MCF 10A (cell line): ENCODE measurements around the gene SEMA3C. TPM values are rescaled to one million over a fixed set of nuclear protein-coding genes. Genes with fewer than 3 reads are reported as not detected.
A peak's percentile ranks its signal among the peaks of the same experiment; 100 is the strongest.

Experiments used
- BruUV-seq: library from RNA; stranded (reverse); fragments of 400-500 nt; replicated peaks from 2 replicates; lab custom pipeline; 2021; lab: Mats Ljungman, UMichigan
- CTCF ChIA-PET: fragments of 300-600 bp; sonication (Branson Sonifier 250); formaldehyde crosslinking; extraction: SDS; loops from one replicate; lab custom pipeline; 2021; ENCODE audit warnings: antibody characterized with exemption, inconsistent platforms; lab: Yijun Ruan, JAX
- POLR2A ChIA-PET: fragments of 300-600, 350-650 bp; sonication (Branson Sonifier 250); formaldehyde crosslinking; extraction: SDS; loops from one replicate; lab custom pipeline; 2020; ENCODE audit warnings: antibody characterized with exemption, inconsistent platforms; lab: Yijun Ruan, JAX
- DNase-seq: peaks from one replicate; pipeline ENCODE4 v3.0.0-alpha.2; 2018; ENCODE audit not compliant: unreplicated experiment
- H3K27ac Mint-ChIP-seq: one replicate; pipeline ENCODE4 v1.8.0; 2022; ENCODE audit warnings: mild to moderate bottlenecking, low read depth, mixed read lengths; ENCODE audit not compliant: unreplicated experiment
- H3K27me3 Mint-ChIP-seq: one replicate; pipeline ENCODE4 v1.8.0; 2022; ENCODE audit warnings: mixed read lengths; ENCODE audit not compliant: insufficient read depth, unreplicated experiment
- H3K36me3 Mint-ChIP-seq: one replicate; pipeline ENCODE4 v1.8.0; 2022; ENCODE audit warnings: mild to moderate bottlenecking, moderate library complexity, mixed read lengths; ENCODE audit not compliant: insufficient read depth, unreplicated experiment
- H3K4me1 Mint-ChIP-seq: one replicate; pipeline ENCODE4 v1.8.0; 2022; ENCODE audit warnings: mixed read lengths; ENCODE audit not compliant: insufficient read depth, unreplicated experiment
- H3K4me3 Mint-ChIP-seq: one replicate; pipeline ENCODE4 v1.8.0; 2022; ENCODE audit warnings: mild to moderate bottlenecking, moderate library complexity, mixed read lengths; ENCODE audit not compliant: unreplicated experiment
- H3K9me3 Mint-ChIP-seq: one replicate; pipeline ENCODE4 v1.8.0; 2022; ENCODE audit warnings: mixed read lengths; ENCODE audit not compliant: unreplicated experiment
- CTCF ChIP-seq: fragments of 200-600 bp; IDR thresholded peaks from one replicate; pipeline ENCODE4 v1.8.0; 2022; ENCODE audit warnings: antibody characterized with exemption, mild to moderate bottlenecking; ENCODE audit not compliant: unreplicated experiment
- intact Hi-C: fragments of 100-400 bp; cut with micrococcal nuclease; formaldehyde crosslinking; loops from 2 replicates; pipeline ENCODE4 v1.14.1; 2022
- total RNA-seq: library from RNA; stranded (reverse); gene quantifications from 2 replicates; pipeline ENCODE4 v1.2.3, GENCODE V29; 2022

SEMA3C gene
- total RNA-seq, 1 experiment from 2014 or later = 140 TPM

- Mint-ChIP-seq H3K27ac (peak overlapping the region; percentile 94), H3K4me3 (peak overlapping the region; percentile 27), H3K4me1 (peaks cover 37% of the 10 kb centered on the region), H3K36me3 (peaks cover 31% of the 10 kb centered on the region), H3K27me3 (no peaks in the 10 kb centered on the region), H3K9me3 (no peaks in the 10 kb centered on the region)
- BruUV-seq = no TSS peak
- CTCF ChIA-PET = interaction anchor here (0.6 to 0.8 kb wide), 4 partner anchors 10 to 537 kb away, joined by 3 to 4 read pairs (median 3); no protein-coding TSS in a partner anchor
- intact Hi-C loops = no loop called here
- POLR2A ChIA-PET = interaction anchor here (0.7 to 2.0 kb wide), 16 partner anchors 9 to 598 kb away, joined by 3 to 22 read pairs (median 4); partner anchors contain the start of gene SEMA3C
- TF ChIP-seq CTCF = no peak
- peak; percentile 65 for DNase-seq
These were observed 59.4 kb downstream of the SEMA3C start for GRCh38 chr7:80859272-80859970.

- intact Hi-C loops = no loop called here
- Mint-ChIP-seq H3K9me3 (no peaks in the 10 kb centered on the region), H3K27me3 (no peaks in the 10 kb centered on the region), H3K27ac (peak overlapping the region; percentile 94), H3K36me3 (peaks cover 31% of the 10 kb centered on the region), H3K4me1 (peaks cover 32% of the 10 kb centered on the region), H3K4me3 (peak overlapping the region; percentile 41)
- TF ChIP-seq CTCF = no peak
- POLR2A ChIA-PET = interaction anchor here (0.7 to 2.0 kb wide), 8 partner anchors 12 to 155 kb away, joined by 3 to 16 read pairs (median 6); partner anchors contain the start of gene SEMA3C
- DNase-seq = peak; percentile 36
- BruUV-seq = no TSS peak
- CTCF ChIA-PET = no interaction called here
These were observed 60.5 kb downstream of the SEMA3C start for GRCh38 chr7:80858141-80858903.

GRCh38 chr7:80856769-80857168 lies 62.1 kb downstream of the SEMA3C start:
- intact Hi-C loops = no loop called here
- H3K4me3 Mint-ChIP-seq = no peak overlapping the region
- DNase-seq = no peak
- H3K36me3 Mint-ChIP-seq = peaks cover 32% of the 10 kb centered on the region
- TF ChIP-seq CTCF = no peak
- H3K4me1 Mint-ChIP-seq = peaks cover 37% of the 10 kb centered on the region
- no peaks in the 10 kb centered on the region for H3K27me3 Mint-ChIP-seq
- no TSS peak for BruUV-seq
- CTCF ChIA-PET = interaction anchor here (0.6 to 0.7 kb wide), 3 partner anchors 11 to 97 kb away, joined by 3 to 4 read pairs (median 3); no protein-coding TSS in a partner anchor
- no peak overlapping the region for H3K27ac Mint-ChIP-seq
- no peaks in the 10 kb centered on the region for H3K9me3 Mint-ChIP-seq
- POLR2A ChIA-PET = interaction anchor here (0.6 to 6.3 kb wide), 2 partner anchors 14 to 29 kb away, joined by 3 to 23 read pairs; no protein-coding TSS in a partner anchor
